ENCODE results near the gene C7orf33.
"Not testable (repeated sequence)": the region's sequence is repeated elsewhere in the genome, so short reads cannot be mapped to it uniquely, and the experiment has no call there.

The C7orf33 gene

GRCh38 chr7:148596354-148596753 lies 5.8 kb downstream of the C7orf33 start:
- not testable (repeated sequence) for H3K4me3 Mint-ChIP-seq; H3K36me3 Mint-ChIP-seq (ENCODE audit: low read depth); H3K4me1 Mint-ChIP-seq (ENCODE audit: low read depth); H3K9me3 Mint-ChIP-seq; H3K27ac Mint-ChIP-seq; H3K27me3 Mint-ChIP-seq

- H3K4me3 Mint-ChIP-seq, result no peak overlapping the region
Measured at GRCh38 chr7:148598351-148598750, 7.8 kb downstream of the C7orf33 start.

GRCh38 chr7:148605350-148605749 lies 14.8 kb downstream of the C7orf33 start:
- H3K27ac Mint-ChIP-seq, result no peak overlapping the region
- H3K9me3 Mint-ChIP-seq, result peaks cover 16% of the 10 kb centered on the region
- H3K4me1 Mint-ChIP-seq (ENCODE audit: low read depth), result peaks cover 9% of the 10 kb centered on the region
- no peak overlapping the region for H3K4me3 Mint-ChIP-seq
- peaks cover 28% of the 10 kb centered on the region for H3K27me3 Mint-ChIP-seq
- H3K36me3 Mint-ChIP-seq (ENCODE audit: low read depth), result no peaks in the 10 kb centered on the region

More at GRCh38 chr7:148598351-148598750, 7.8 kb downstream of the C7orf33 start:
- H3K27me3 Mint-ChIP-seq, result peaks cover 11% of the 10 kb centered on the region
- peaks cover 8% of the 10 kb centered on the region for H3K9me3 Mint-ChIP-seq
- no peak overlapping the region for H3K27ac Mint-ChIP-seq
- peaks cover 4% of the 10 kb centered on the region for H3K4me1 Mint-ChIP-seq (ENCODE audit: low read depth)
- no peaks in the 10 kb centered on the region for H3K36me3 Mint-ChIP-seq (ENCODE audit: low read depth)

- Mint-ChIP-seq H3K9me3 (peaks cover 16% of the 10 kb centered on the region), H3K4me3 (no peak overlapping the region), H3K27ac (no peak overlapping the region), H3K4me1 (ENCODE audit: low read depth) (peaks cover 9% of the 10 kb centered on the region), H3K36me3 (ENCODE audit: low read depth) (no peaks in the 10 kb centered on the region), H3K27me3 (peaks cover 28% of the 10 kb centered on the region)
Measured at GRCh38 chr7:148607151-148607661, 16.6 kb downstream of the C7orf33 start.

GRCh38 chr7:148609045-148609725 lies 18.6 kb downstream of the C7orf33 start:
- no peak overlapping the region for H3K27ac Mint-ChIP-seq
- H3K27me3 Mint-ChIP-seq, result peaks cover 25% of the 10 kb centered on the region
- no peak overlapping the region for H3K4me3 Mint-ChIP-seq
- peaks cover 16% of the 10 kb centered on the region for H3K9me3 Mint-ChIP-seq
- peaks cover 9% of the 10 kb centered on the region for H3K4me1 Mint-ChIP-seq (ENCODE audit: low read depth)
- no peaks in the 10 kb centered on the region for H3K36me3 Mint-ChIP-seq (ENCODE audit: low read depth)

- no peaks in the 10 kb centered on the region for H3K36me3 Mint-ChIP-seq (ENCODE audit: low read depth)
- H3K4me1 Mint-ChIP-seq (ENCODE audit: low read depth), result peaks cover 7% of the 10 kb centered on the region
- H3K27ac Mint-ChIP-seq, result no peak overlapping the region
- no peaks in the 10 kb centered on the region for H3K9me3 Mint-ChIP-seq
- no peak overlapping the region for H3K4me3 Mint-ChIP-seq
- peaks cover 14% of the 10 kb centered on the region for H3K27me3 Mint-ChIP-seq
Measured at GRCh38 chr7:148611692-148612091, 21.1 kb downstream of the C7orf33 start.

GRCh38 chr7:148615085-148615730 lies 24.6 kb downstream of the C7orf33 start:
- Mint-ChIP-seq H3K4me3 (no peak overlapping the region), H3K36me3 (ENCODE audit: low read depth) (no peaks in the 10 kb centered on the region), H3K27ac (no peak overlapping the region), H3K9me3 (peaks cover 9% of the 10 kb centered on the region), H3K27me3 (peaks cover 23% of the 10 kb centered on the region), H3K4me1 (ENCODE audit: low read depth) (peaks cover under 1% of the 10 kb centered on the region)

GRCh38 chr7:148620749-148621359 lies 30.3 kb downstream of the C7orf33 start:
- no peak overlapping the region for H3K4me3 Mint-ChIP-seq

GRCh38 chr7:148621563-148621962 lies 31.0 kb downstream of the C7orf33 start:
- Mint-ChIP-seq H3K9me3 (peaks cover 9% of the 10 kb centered on the region), H3K27me3 (peaks cover 33% of the 10 kb centered on the region), H3K36me3 (ENCODE audit: low read depth) (no peaks in the 10 kb centered on the region), H3K27ac (no peak overlapping the region), H3K4me3 (no peak overlapping the region), H3K4me1 (ENCODE audit: low read depth) (peaks cover 22% of the 10 kb centered on the region)

More at GRCh38 chr7:148620749-148621359, 30.3 kb downstream of the C7orf33 start:
- no peaks in the 10 kb centered on the region for H3K36me3 Mint-ChIP-seq (ENCODE audit: low read depth)
- H3K27ac Mint-ChIP-seq, result peak overlapping the region; percentile 6
- H3K9me3 Mint-ChIP-seq, result peaks cover 9% of the 10 kb centered on the region
- peaks cover 33% of the 10 kb centered on the region for H3K27me3 Mint-ChIP-seq
- H3K4me1 Mint-ChIP-seq (ENCODE audit: low read depth), result peaks cover 22% of the 10 kb centered on the region

GRCh38 chr7:148622887-148623585 lies 32.5 kb downstream of the C7orf33 start:
- Mint-ChIP-seq H3K4me3 (no peak overlapping the region), H3K27ac (no peak overlapping the region), H3K36me3 (ENCODE audit: low read depth) (no peaks in the 10 kb centered on the region), H3K9me3 (peaks cover 3% of the 10 kb centered on the region), H3K27me3 (peaks cover 31% of the 10 kb centered on the region), H3K4me1 (ENCODE audit: low read depth) (peaks cover 34% of the 10 kb centered on the region)

- H3K36me3 Mint-ChIP-seq (ENCODE audit: low read depth), result no peaks in the 10 kb centered on the region
- peaks cover 41% of the 10 kb centered on the region for H3K4me1 Mint-ChIP-seq (ENCODE audit: low read depth)
- peaks cover 28% of the 10 kb centered on the region for H3K27me3 Mint-ChIP-seq
- no peak overlapping the region for H3K27ac Mint-ChIP-seq
- no peak overlapping the region for H3K4me3 Mint-ChIP-seq
- no peaks in the 10 kb centered on the region for H3K9me3 Mint-ChIP-seq
Measured at GRCh38 chr7:148623586-148624282, 33.2 kb downstream of the C7orf33 start.

GRCh38 chr7:148624735-148625134 lies 34.2 kb downstream of the C7orf33 start:
- Mint-ChIP-seq H3K36me3 (ENCODE audit: low read depth) (no peaks in the 10 kb centered on the region), H3K4me3 (no peak overlapping the region), H3K9me3 (no peaks in the 10 kb centered on the region), H3K4me1 (ENCODE audit: low read depth) (peaks cover 45% of the 10 kb centered on the region), H3K27me3 (peaks cover 21% of the 10 kb centered on the region), H3K27ac (no peak overlapping the region)

- H3K4me1 Mint-ChIP-seq (ENCODE audit: low read depth), result peaks cover 43% of the 10 kb centered on the region
Measured at GRCh38 chr7:148625342-148625741, 34.8 kb downstream of the C7orf33 start.

GRCh38 chr7:148626828-148627227 lies 36.3 kb downstream of the C7orf33 start:
- Mint-ChIP-seq H3K27ac (no peak overlapping the region), H3K9me3 (no peaks in the 10 kb centered on the region), H3K4me1 (ENCODE audit: low read depth) (peaks cover 33% of the 10 kb centered on the region), H3K36me3 (ENCODE audit: low read depth) (no peaks in the 10 kb centered on the region), H3K27me3 (peaks cover 13% of the 10 kb centered on the region), H3K4me3 (no peak overlapping the region)

More at GRCh38 chr7:148625342-148625741, 34.8 kb downstream of the C7orf33 start:
- Mint-ChIP-seq H3K27ac (no peak overlapping the region), H3K36me3 (ENCODE audit: low read depth) (no peaks in the 10 kb centered on the region), H3K27me3 (peaks cover 21% of the 10 kb centered on the region), H3K4me3 (no peak overlapping the region), H3K9me3 (no peaks in the 10 kb centered on the region)
